HepG2 (cell line): ENCODE measurements around the gene BANP. TPM values are rescaled to one million over a fixed set of nuclear protein-coding genes. Genes with fewer than 3 reads are reported as not detected.

Experiments
- ATAC-seq: fragments of 200-7000 bp; cut with Tn5 transposase; 3 replicates; pipeline ENCODE4 v1.9.1; 2020; ENCODE audit warnings: mild to moderate bottlenecking, moderate library complexity
- BruUV-seq: library from RNA; stranded (reverse); fragments of 400-500 nt; replicated peaks from 2 replicates; lab custom pipeline; 2021; lab: Mats Ljungman, UMichigan
- CTCF ChIA-PET: fragments of 300-600 bp; formaldehyde crosslinking; extraction: SDS; loops from one replicate; lab custom pipeline; 2021; ENCODE audit warnings: low total read pairs, inconsistent platforms, low intra/inter-chr PET ratio; lab: Yijun Ruan, JAX
- POLR2A ChIA-PET: fragments of 350-600 bp; sonication (Branson Sonifier 250); formaldehyde crosslinking; loops from one replicate; lab custom pipeline; 2020; ENCODE audit warnings: antibody characterized with exemption, inconsistent platforms; lab: Yijun Ruan, JAX
- DNase-seq: peaks from one replicate; pipeline ENCODE4 v3.0.0-alpha.2; 2015; ENCODE audit warnings: low spot score
- FAIRE-seq: peaks from 3 replicates; lab custom pipeline; 2011; peaks lifted over from hg19 to GRCh38; lab: Jason Lieb, UNC
- H2AFZ ChIP-seq: one replicate; pipeline ENCODE4 v1.6.1; 2011; ENCODE audit warnings: low read length, inconsistent platforms
- H3K27ac ChIP-seq: fragments of 300-600 bp; 3 replicates; pipeline ENCODE4 v1.8.0; 2011; ENCODE audit warnings: mixed run types, mild to moderate bottlenecking, mixed read lengths, low read length, inconsistent platforms; ENCODE audit not compliant: insufficient read depth; ENCODE audit errors: extremely low read length
- H3K27me3 ChIP-seq, 2 experiments: fragments of 200-600 bp in 1 of 2; 2 replicates in 1 of 2; 3 replicates in 1 of 2; pipeline versions ENCODE4 v1.6.0 to v1.8.0; 2011; ENCODE audit warnings: low read length in 2 of 2, mild to moderate bottlenecking in 2 of 2, moderate library complexity in 2 of 2, inconsistent platforms in 1 of 2; ENCODE audit not compliant: insufficient read depth in 2 of 2, control insufficient read depth in 1 of 2
- H3K36me3 ChIP-seq, 2 experiments: fragments of 200-600 bp in 1 of 2; replicated peaks in 1 of 2; 2 replicates in 1 of 2; 3 replicates in 1 of 2; pipeline versions ENCODE4 v1.5.1 to v1.8.0; 2011; ENCODE audit warnings: low read length in 2 of 2, inconsistent platforms in 1 of 2; ENCODE audit not compliant: insufficient read depth in 2 of 2, control insufficient read depth in 1 of 2
- H3K4me1 ChIP-seq: 2 replicates; pipeline ENCODE4 v1.5.1; 2012; ENCODE audit warnings: low read length, inconsistent platforms; ENCODE audit not compliant: insufficient read depth
- H3K4me2 ChIP-seq: 2 replicates; pipeline ENCODE4 v1.6.0; 2011; ENCODE audit warnings: low read depth, low read length, inconsistent platforms
- H3K4me3 ChIP-seq, 3 experiments: fragments of 200-600 bp in 1 of 3; sonication (generic), shearing (Covaris generic) in 1 of 3; replicated peaks in 1 of 3; 2 replicates each; pipeline ENCODE4 v1.5.1; 2011 to 2016; ENCODE audit warnings: low read length in 3 of 3, inconsistent platforms in 2 of 3, low read depth in 2 of 3, mild to moderate bottlenecking in 2 of 3, control low read depth in 1 of 3, mixed read lengths in 1 of 3; ENCODE audit not compliant: insufficient read depth in 1 of 3
- H3K79me2 ChIP-seq: one replicate; pipeline ENCODE4 v1.6.1; 2011; ENCODE audit warnings: low read length, inconsistent platforms; ENCODE audit not compliant: insufficient read depth
- H3K9ac ChIP-seq: 2 replicates; pipeline ENCODE4 v1.6.0; 2011; ENCODE audit warnings: mild to moderate bottlenecking, low read depth, low read length, inconsistent platforms; ENCODE audit not compliant: insufficient read depth
- H3K9me3 ChIP-seq: 2 replicates; pipeline ENCODE4 v1.5.1; 2012; ENCODE audit warnings: mild to moderate bottlenecking, low read length
- H4K20me1 ChIP-seq: 2 replicates; pipeline ENCODE4 v1.6.0; 2011; ENCODE audit warnings: inconsistent platforms, mild to moderate bottlenecking, low read length, moderate library complexity; ENCODE audit not compliant: insufficient read depth
- EP300 ChIP-seq, 3 experiments: sonication (generic) in 1 of 3; formaldehyde crosslinking in 1 of 3; IDR thresholded peaks; 2 replicates each; pipeline versions ENCODE4 v1.5.1 to v1.6.1; 2011 to 2020; ENCODE audit warnings: low read depth in 2 of 3, low read length in 2 of 3, borderline replicate concordance in 1 of 3, improper control_type of control experiment in 1 of 3, mild to moderate bottlenecking in 1 of 3, missing genetic modification reagents in 1 of 3, moderate library complexity in 1 of 3
- ETV5 ChIP-seq: IDR thresholded peaks from 2 replicates; pipeline ENCODE4 v1.6.1; 2018; ENCODE audit warnings: missing biosample characterization, missing genetic modification reagents, inconsistent platforms, borderline replicate concordance
- KDM1A ChIP-seq: IDR thresholded peaks from 2 replicates; pipeline ENCODE4 v1.6.1; 2016; ENCODE audit warnings: missing compliant biosample characterization
- KLF13 ChIP-seq: sonication (generic); formaldehyde crosslinking; IDR thresholded peaks from 2 replicates; pipeline ENCODE4 v1.4.0; 2020; ENCODE audit warnings: mild to moderate bottlenecking, missing genetic modification reagents
- MED8 ChIP-seq: sonication (generic); formaldehyde crosslinking; IDR thresholded peaks from 2 replicates; pipeline ENCODE4 v1.8.1; 2023; ENCODE audit warnings: mild to moderate bottlenecking, missing genetic modification reagents; ENCODE audit not compliant: insufficient replicate concordance
- MTF1 ChIP-seq: sonication (generic); formaldehyde crosslinking; IDR thresholded peaks from 2 replicates; pipeline ENCODE4 v1.5.0; 2020; ENCODE audit warnings: missing genetic modification reagents
- SOX5 ChIP-seq: IDR thresholded peaks from 2 replicates; pipeline ENCODE4 v1.6.1; 2016; ENCODE audit warnings: borderline replicate concordance
- SPEN ChIP-seq: sonication (generic); formaldehyde crosslinking; IDR thresholded peaks from 2 replicates; pipeline ENCODE4 v1.5.1; 2020; ENCODE audit warnings: low read depth, mild to moderate bottlenecking, missing genetic modification reagents
- TBX3 ChIP-seq: fragments of 450-650 bp; IDR thresholded peaks from 2 replicates; pipeline ENCODE4 v1.6.1; 2017; ENCODE audit warnings: antibody characterized with exemption, mild to moderate bottlenecking, inconsistent platforms, borderline replicate concordance
- ZC3H4 ChIP-seq: sonication (generic); formaldehyde crosslinking; IDR thresholded peaks from 2 replicates; pipeline ENCODE4 v1.4.0; 2020; ENCODE audit warnings: missing genetic modification reagents, borderline replicate concordance
- ZNF460 ChIP-seq: sonication (generic); formaldehyde crosslinking; IDR thresholded peaks from 2 replicates; pipeline ENCODE4 v1.5.1; 2020; ENCODE audit warnings: missing genetic modification reagents, mild to moderate bottlenecking, borderline replicate concordance
- WGBS: methylation state at CpG from one replicate; pipeline ENCODE4 v1.1.6; 2017; ENCODE audit warnings: low lambda C conversion rate; 5-methylcytosine and 5-hydroxymethylcytosine counted together
- in situ Hi-C: cut with HindIII; loops from 2 replicates; pipeline ENCODE4 v1.10.0; 2017; ENCODE audit warnings: low pct_unique_long_range_greater_than_20kb; ENCODE audit not compliant: extremely low pct_ligation_motif_present
- intact Hi-C: fragments of 100-400 bp; cut with micrococcal nuclease; formaldehyde crosslinking; loops from one replicate; pipeline ENCODE4 v1.10.0; 2022; ENCODE audit not compliant: unreplicated experiment
- polyA plus RNA-seq, 8 experiments: library from polyadenylated mRNA; depleted of rRNA in 3 of 8; stranded (reverse) in 7 of 8; unstranded in 1 of 8; fragments of >200 nt; fragmentation: Illumina TruSeq in 4 of 8; extraction: Trizol in 4 of 8; gene quantifications; 2 replicates each; pipeline versions ENCODE4 v1.2.1 to v1.2.3, GENCODE V29; 2011 to 2016; ENCODE audit warnings: low read depth in 4 of 8, missing spikeins in 1 of 8, mixed read lengths in 1 of 8; ENCODE audit not compliant: insufficient read depth in 1 of 8
- total RNA-seq, 5 experiments: library from RNA; depleted of rRNA; stranded (reverse); fragments of >200 nt; fragmentation: Illumina TruSeq; extraction: Trizol; gene quantifications; 2 replicates each; pipeline ENCODE4 v1.2.3, GENCODE V29; 2016; ENCODE audit warnings: low read depth in 1 of 5
- TF ChIP-seq, protein P1 (sequence below): sonication (generic); formaldehyde crosslinking; IDR thresholded peaks from 2 replicates; pipeline ENCODE4 v1.4.0; 2020; ENCODE audit warnings: missing genetic modification reagents

The BANP gene
- total and polyA plus RNA-seq, 2 of the 13 experiments (the other 11 are each of a cell fraction or from before 2014, with no cell fraction given) = 20.2 to 23.8 TPM

DNA sequence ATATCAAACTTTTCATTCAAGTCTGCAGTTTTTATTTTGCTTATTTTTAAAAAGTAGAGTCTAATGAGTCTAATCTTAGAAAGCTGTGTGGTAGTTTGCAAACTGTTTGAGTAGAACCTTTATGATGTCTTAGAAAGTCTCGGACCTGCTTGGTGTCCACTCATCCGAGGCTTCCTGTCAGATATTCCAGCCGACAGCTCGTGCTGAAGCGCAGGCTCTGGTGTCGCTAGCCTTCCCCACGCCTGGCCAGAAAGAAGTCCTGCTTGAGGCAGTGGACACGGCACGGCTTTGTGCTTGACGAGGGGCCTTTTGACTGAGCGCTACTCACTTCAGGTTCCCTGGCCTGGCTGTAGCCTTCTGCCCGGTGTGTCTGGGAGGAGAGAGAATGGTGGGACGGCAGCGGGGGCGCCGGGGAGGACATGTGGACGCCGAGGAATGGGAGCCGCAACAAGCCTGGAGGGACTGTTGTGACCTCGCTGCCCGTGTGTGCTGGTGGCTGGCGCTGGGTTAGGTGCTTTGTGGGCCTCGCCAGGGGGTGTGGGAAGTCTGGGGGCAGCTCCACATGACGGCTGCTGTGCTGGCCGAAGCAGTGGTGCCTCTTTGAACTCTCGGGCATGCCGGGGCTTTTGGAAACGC lies 33.5 kb downstream of the BANP start:
- FAIRE-seq = no peak
- in situ Hi-C loops = no loop called here

More for the DNA sequence above, 33.5 kb downstream of the BANP start:
- WGBS = 96% methylated on average over 27 of the region's 28 CpGs
- TF ChIP-seq KLF13 (no peak), SPEN (no peak), KDM1A (CRISPR knock-in tag) (no peak), SOX5 (no peak), MTF1 (no peak), TBX3 (no peak), ZC3H4 (no peak), ZNF460 (CRISPR knock-in tag) (no peak), EP300 (IDR thresholded peaks at IDR 0.05; ENCODE audit: low read depth in 2 of 2, low read length in 2 of 2) (no peak), EP300 (CRISPR knock-in tag; IDR thresholded peaks at IDR 0.05; ENCODE audit: borderline replicate concordance) (no peak), ETV5 (CRISPR knock-in tag) (no peak), MED8 (CRISPR knock-in tag) (no peak)
- TF ChIP-seq, protein P1, sequence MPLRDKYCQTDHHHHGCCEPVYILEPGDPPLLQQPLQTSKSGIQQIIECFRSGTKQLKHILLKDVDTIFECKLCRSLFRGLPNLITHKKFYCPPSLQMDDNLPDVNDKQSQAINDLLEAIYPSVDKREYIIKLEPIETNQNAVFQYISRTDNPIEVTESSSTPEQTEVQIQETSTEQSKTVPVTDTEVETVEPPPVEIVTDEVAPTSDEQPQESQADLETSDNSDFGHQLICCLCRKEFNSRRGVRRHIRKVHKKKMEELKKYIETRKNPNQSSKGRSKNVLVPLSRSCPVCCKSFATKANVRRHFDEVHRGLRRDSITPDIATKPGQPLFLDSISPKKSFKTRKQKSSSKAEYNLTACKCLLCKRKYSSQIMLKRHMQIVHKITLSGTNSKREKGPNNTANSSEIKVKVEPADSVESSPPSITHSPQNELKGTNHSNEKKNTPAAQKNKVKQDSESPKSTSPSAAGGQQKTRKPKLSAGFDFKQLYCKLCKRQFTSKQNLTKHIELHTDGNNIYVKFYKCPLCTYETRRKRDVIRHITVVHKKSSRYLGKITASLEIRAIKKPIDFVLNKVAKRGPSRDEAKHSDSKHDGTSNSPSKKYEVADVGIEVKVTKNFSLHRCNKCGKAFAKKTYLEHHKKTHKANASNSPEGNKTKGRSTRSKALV (CRISPR knock-in tag) = no peak
- H4K20me1 ChIP-seq = no peaks in the 10 kb centered on the region
- no peak overlapping the region for H3K4me2 ChIP-seq
- no peak overlapping the region for H3K9ac ChIP-seq
- ATAC-seq = no peak
- POLR2A ChIA-PET = interaction anchor here (2.8 kb wide), 1 partner anchor 34 kb away, joined by 8 read pairs; the partner anchor contains the start of gene BANP
- no peaks in the 10 kb centered on the region for H3K27me3 ChIP-seq
- no peak for DNase-seq
- BruUV-seq = no TSS peak
- H2AFZ ChIP-seq = no peak overlapping the region
- H3K9me3 ChIP-seq = no peaks in the 10 kb centered on the region
- peaks cover 25% of the 10 kb centered on the region for H3K4me1 ChIP-seq
- intact Hi-C loops = no loop called here
- no peak overlapping the region for H3K27ac ChIP-seq
- H3K4me3 ChIP-seq = no peak overlapping the region
- peaks cover 11 to 28% of the 10 kb centered on the region in 2 experiments; a peak in 4 of 5 replicates for H3K36me3 ChIP-seq
- CTCF ChIA-PET = no interaction called here
- H3K79me2 ChIP-seq = no peaks in the 10 kb centered on the region
